GM23248 (cell line): ENCODE results near the gene CAMSAP2.

Experiments
- EZH2 ChIP-seq: fragments of 200-600 bp; sonication (generic); IDR thresholded peaks from 2 replicates; pipeline ENCODE4 v1.6.1; 2018; ENCODE audit warnings: antibody characterized with exemption, mild to moderate bottlenecking; ENCODE audit not compliant: insufficient read depth, poor library complexity, severe bottlenecking
- EZH2phosphoT487 ChIP-seq: fragments of 200-600 bp; sonication (generic); IDR thresholded peaks from 2 replicates; pipeline ENCODE4 v1.6.1; 2018; ENCODE audit warnings: antibody characterized with exemption, moderate library complexity, mild to moderate bottlenecking, low read depth; ENCODE audit not compliant: insufficient read depth

DNA sequence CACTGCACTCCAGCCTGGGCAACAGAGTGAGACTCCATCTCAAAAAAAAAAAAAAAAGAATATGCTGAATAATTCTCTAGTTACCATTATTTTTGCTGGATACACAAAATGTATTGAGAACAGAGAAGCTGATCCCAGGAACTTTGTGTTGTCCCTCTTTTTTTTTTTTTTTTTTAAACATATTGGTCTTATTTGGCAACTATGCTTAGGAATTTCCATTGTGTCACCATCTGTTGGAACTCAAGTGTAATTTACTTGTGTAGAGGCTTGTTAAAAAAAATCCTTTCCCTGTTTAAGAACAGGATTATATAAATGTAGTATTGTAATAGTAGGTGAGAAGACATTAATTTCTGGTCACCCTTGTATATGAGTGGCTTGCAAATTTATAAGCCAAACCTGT, 28.6 kb downstream of the CAMSAP2 start:
- no peak for TF ChIP-seq EZH2
- TF ChIP-seq EZH2phosphoT487 = no peak
